ENCODE results near the gene TYW5.
A peak's percentile ranks its signal among the peaks of the same experiment; 100 is the strongest.

The TYW5 gene

GRCh38 chr2:199955339-199956061 is at the start of gene TYW5, which contains the start of gene MAIP1:
Gene TYW5 (minus strand): TSS chr2:199955491. CDS start chr2:199955470, 21 bp downstream.
Gene MAIP1 (plus strand): TSS chr2:199955582. CDS start chr2:199955799, 217 bp downstream.
- peak; percentile 94 for DNase-seq

DNA sequence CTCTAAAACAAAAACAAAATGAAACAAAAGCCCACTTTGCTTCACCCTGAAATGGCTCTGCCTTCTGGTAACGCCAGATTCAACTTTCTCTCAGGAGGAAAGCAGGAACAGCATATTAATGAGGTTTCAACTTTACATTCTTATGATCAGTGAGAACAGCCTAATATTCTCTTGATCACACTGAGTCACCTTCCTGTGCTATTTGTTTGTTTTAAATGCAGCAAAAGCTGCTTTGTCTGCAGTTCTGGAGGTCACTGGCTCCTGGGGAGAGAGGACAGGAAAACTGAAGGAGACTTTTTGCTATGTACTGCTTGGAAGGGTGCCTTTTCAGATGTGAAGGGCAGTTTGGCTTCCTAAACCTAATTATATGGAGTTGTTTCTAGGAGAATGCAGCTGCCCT is 48.2 kb upstream of the TYW5 start:
- DNase-seq = no peak

GRCh38 chr2:200000444-200001163 is 45.3 kb upstream of the TYW5 start:
- DNase-seq = no peak

DNA sequence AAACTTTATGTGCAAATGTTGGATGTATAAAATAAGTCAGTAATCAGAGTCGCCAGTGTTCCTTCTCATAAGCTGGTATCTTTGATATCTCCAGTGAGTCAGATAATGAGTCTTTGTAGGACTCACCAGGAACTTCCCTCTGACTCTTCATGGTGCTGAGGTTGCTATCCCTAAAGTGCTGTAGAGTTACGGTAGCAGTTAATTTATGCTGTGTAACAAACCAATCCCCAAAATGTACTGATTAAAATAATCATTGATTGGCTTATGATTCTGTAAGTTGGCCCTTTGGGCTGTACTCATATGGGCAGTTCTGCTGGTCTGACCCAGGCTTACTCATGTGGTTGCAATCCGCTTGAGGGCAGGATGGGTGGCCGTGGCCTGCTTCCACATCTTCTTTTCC is 43.9 kb upstream of the TYW5 start:
- no peak for DNase-seq

- no peak for DNase-seq
These were observed 42.0 kb upstream of the TYW5 start for GRCh38 chr2:199997296-199997695.

DNA sequence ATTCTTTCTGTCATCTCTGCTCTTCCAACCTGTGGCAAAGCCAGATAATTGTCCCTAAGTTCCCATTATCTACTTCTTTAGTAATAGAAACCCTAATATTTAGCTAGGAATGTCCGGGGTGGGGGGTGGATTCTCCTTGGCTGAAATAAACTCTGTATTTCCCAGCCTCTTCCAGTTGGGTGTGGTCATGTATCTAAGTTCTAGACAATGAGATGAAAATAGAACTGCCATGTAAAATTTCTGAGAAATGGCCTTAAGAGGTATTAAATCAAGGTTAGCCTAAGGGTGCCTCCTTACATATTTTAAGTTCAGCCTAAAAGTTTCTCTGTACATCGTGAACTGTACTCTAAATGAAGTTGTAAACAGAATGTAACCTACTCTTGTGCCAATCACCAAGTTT is 39.6 kb upstream of the TYW5 start:
- DNase-seq = no peak

- no peak for DNase-seq
These were observed 39.1 kb upstream of the TYW5 start for GRCh38 chr2:199994371-199994770.

DNA sequence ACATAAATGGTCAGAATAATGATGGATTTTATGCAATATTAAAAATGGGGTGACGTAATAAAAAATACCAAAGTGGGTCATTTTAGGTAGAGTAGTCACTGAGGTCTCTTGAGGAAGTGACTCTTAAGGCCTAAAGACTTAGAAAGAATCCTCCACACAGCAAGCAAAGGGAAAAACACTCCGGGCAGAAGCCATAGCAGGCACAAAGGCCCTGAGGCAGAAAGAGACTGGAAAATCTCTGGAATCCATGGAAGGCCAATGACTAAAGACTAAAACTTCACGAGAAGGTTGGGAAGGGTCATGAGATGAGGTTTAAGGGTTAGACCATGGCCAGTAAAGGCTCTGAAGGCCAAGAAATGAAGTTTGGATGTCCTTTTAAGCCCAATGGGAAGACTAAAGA is 37.0 kb upstream of the TYW5 start:
- DNase-seq = no peak

DNA sequence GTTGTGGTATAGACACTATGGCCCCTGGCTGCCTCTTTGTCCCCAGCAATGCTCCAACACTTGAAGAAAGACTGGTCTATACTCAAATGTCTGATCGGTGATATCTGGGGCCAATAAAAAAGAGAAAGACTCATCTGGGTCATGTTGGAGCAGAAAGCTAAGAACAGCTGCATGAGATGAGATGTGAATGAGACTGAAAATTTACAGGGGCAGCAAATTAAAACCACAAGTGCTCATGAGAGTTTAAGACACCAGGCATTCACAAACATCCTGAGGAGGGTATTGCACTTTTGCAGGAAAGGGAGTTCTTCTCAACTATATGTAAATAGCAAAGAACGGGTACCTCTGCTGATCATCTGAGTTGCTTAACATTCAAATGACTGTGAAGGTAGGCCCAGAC is 36.4 kb upstream of the TYW5 start:
- DNase-seq = no peak

DNA sequence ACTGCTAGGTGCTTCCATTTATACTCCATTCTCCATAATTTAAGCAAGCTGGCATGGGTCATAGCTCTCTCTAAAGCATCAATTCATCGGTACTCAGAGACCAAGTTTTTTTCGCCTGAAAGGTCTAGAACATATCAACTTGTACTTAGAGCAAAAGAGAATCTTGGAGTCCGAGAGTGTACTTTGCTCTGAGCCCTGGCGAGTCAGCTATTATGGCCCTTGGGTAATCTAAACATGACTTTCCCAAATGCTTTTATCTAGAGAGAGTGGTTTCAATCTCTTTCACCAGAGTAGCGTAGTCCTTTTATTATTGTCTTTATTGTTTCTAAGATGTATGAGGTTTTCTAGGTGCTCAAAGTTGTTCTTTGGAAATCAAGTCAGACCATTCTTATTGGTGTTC is 34.5 kb upstream of the TYW5 start:
- no peak for DNase-seq

- no peak for DNase-seq
These were observed 32.9 kb upstream of the TYW5 start for GRCh38 chr2:199988151-199988550.

DNA sequence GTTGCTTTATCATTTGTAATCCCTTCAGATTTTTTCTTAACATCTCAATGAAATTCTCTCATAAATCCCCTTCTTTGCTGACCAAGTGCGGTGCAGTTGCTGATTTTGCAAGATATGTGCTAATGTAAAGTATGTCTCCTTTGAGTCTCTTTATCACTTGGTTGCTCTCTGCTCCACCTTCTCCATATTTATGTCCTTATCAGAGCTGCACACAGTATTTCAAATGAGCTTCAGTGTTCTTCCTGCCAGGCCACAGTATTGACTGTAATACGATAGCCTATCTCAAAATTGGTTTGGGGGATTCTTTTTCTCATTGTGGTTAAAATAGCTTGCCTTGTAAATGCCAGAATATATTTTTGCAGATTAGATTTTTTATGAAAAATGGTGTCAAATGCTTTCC is 32.3 kb upstream of the TYW5 start:
- DNase-seq = no peak

- peak; percentile 65 for DNase-seq
These were observed 30.4 kb upstream of the TYW5 start for GRCh38 chr2:199985625-199986207.

GRCh38 chr2:199984755-199985154 is 29.5 kb upstream of the TYW5 start:
- DNase-seq = no peak

- no peak for DNase-seq
These were observed 28.9 kb upstream of the TYW5 start for GRCh38 chr2:199984159-199984558.

DNA sequence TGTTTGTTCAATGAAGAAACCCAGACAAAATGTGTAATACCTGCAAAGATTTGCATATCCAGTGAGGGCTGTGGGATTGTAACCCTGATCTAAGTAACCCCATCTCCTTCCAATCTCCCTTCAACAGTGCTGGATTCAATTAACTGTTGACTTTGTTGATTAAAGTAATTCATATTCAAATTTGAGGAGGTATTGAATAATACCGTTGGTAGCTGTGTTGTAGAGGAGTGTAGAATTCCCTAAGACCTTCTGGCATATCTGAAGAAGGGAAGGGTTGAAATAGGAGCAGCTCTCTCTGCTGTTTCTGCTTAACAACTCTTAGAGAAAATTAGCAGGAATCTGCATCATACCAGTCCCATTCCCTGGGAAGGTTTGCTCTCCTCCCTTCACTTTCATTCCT is 28.2 kb upstream of the TYW5 start:
- no peak for DNase-seq

- peak; percentile 8 for DNase-seq
These were observed 27.0 kb upstream of the TYW5 start for GRCh38 chr2:199982126-199982843.

- DNase-seq = peak; percentile 57
These were observed 24.7 kb upstream of the TYW5 start for GRCh38 chr2:199979832-199980628.

DNA sequence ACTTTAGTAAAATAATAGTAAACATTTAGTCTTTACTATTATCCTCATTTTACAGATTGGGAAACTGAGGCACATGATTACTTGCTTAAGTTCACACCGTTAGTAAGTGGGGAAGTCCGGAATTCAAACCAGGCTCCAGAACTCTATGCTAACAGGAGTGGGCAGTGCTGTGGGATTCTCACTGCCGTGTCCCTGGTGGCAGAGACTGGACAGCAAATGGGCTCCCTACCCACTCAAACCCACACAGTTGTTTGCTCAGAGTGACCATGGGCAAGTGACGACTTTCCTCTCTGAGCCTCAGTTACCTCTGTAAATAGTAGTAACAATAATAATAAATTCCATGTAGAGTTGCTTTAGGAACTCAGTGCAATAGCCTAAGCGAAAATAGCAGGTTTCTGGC is 24.1 kb upstream of the TYW5 start:
- no peak for DNase-seq

DNA sequence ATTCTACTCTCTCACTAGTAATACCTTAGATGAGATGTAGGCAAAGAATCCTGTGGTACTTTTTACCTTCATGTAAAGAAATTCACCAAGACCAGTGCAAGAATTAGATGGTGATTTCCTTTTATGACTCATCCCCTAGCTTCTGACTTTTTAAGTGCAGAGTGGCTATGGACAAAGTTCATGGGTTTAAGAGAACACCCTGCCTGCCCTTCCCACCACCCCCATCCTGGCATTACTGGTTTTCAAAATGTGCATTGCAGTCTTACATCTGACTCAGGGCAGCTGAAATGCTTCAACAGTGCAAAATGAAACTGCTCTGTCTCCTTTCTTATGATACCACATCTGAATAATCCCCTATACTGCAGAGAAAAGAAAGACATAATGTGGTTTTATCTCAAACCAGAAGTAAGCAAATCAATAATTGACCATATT is 22.7 kb upstream of the TYW5 start:
- DNase-seq = peak; percentile 36

DNA sequence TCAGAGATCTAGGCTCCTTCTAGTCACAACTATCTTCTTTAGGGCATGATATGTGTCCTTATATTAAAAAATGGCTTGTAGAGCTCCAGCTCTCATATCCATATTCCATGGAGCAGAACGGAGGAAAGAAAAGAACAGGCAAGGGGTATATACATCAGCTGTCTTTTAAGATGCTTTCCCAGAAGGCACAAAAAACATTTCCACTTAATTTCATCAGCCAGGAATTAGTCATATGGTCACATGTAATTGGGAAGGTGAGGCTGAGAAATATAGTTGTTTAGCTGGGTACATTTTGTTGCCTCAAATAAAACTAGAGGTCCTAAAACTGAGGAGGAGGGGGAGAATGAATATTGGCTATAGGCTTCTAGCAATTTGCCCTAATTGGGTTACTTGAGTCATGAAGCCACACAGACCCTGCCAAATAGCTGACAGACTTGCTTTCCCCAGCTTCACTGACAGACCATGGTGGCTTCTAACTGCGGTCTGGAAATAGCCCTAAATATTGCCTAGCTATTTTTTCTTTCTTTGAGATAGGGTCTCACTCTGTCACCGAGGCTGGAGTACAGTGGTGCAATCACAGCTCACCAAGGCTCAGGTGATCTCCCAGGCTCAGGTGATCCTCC is 20.1 kb upstream of the TYW5 start:
- DNase-seq = no peak

- DNase-seq = peak; percentile 29
These were observed 18.4 kb upstream of the TYW5 start for GRCh38 chr2:199973703-199974102.

Measured in kidney glomerular epithelial cell (primary cell).